A172 (cell line): ENCODE measurements around the gene SELENOO. TPM values are rescaled to one million over a fixed set of nuclear protein-coding genes. Genes with fewer than 3 reads are reported as not detected.

Experiments used
- DNase-seq: peaks from one replicate; pipeline ENCODE4 v3.0.0-alpha.2; 2015; ENCODE audit warnings: low spot score
- total RNA-seq: library from RNA; depleted of rRNA; stranded (reverse); fragments of >200 nt; shearing (Covaris generic); gene quantifications from 2 replicates; pipeline ENCODE4 v1.2.3, GENCODE V29; 2014

The SELENOO gene
- total RNA-seq, 1 experiment from 2014 or later: 8.0 TPM

DNA sequence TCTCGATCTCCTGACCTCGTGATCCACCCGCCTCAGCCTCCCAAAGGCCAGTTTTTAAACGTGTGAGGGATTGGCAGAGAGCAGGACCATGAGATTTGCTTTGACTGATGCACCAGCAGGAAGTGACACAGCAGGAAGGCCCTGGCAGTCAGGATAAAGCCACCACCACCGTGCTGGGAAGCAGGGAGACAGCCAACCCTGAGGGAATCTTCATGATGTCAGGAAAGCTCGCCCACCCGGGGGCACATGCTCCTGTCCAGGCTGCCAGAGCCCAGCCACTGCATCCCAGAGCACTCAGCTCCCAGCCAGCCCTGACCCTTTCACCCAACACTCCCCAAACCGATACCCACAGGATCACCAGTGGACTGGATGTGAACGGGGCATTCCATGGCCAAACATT, 37.9 kb downstream of the SELENOO start:
- DNase-seq: no peak

GRCh38 chr22:50242406-50242949, 41.7 kb downstream of the SELENOO start:
- no peak for DNase-seq

DNA sequence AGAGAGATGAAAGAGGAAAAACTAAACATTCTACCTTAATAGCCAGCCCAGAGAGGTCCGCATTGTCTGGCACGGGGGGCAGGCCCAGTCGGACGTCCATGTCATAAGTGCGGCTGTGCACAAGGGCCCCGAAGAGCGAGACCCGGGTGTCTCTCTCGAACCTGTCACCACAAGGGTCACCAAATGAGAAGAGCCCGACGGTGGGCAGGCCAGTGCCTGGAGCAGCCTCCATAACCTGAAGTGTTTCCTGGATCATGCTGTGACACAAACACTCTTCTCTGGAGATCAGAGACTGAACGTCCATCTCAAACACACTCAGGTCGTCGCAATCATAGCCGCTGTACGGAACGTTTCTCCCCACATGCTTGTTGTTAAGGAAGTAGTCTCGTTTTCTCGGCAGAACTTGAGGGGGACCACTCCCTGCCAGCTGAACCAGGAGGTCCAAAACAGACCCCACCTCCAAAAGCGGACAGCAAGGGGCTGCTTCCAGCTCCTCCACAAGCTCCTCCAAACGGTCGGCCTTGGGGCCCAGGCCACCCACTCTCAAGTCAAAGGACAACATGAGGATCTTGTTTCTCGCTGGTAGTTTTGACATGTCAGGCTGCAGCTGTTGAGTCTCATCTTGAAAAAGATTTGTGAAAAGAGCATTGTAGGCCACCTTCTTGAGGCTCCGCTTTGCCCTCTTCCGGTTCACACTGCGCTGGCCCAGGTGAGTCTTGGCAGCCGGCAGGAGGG, 43.0 kb downstream of the SELENOO start:
- DNase-seq: no peak

DNA sequence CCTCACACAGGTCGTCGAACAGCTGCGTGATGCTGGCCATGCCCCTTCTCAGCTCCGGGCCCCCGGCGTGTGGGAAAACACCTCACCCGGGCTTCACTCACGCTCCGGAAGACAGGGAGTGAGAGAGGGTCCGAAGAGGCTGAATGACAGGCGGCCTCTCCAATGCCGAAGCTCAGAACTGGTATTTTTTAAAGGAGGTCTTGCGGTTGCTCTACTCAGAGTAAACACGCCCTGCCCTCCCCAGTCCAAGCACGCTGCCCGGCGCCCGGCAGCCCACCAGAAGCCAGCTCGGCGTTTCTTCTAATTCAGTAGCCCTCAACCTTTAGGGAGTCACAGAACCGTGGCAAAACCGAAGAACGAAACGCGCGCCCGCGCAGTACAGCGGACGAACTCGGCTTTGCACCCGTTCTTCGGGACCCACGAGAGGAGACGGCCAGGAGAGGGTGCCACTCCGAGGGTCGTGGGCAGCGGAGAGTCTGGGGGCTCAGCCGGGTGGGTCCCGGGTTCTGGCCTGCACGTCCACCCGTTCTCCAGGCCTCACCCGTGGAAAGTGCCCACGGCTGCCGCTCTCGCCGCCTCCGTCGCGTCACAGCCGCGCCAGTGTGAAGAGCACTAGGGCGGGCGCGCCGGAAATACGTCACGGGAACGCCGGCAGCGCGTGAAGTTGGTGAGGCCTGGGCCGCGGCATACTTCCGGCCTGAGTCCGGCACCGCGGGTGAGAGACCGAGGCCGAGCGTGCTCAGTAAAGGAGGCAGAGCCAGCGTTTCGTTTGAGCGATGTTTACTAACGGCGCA, 43.8 kb downstream of the SELENOO start, which contains the start of gene TUBGCP6:
Gene TUBGCP6 (minus strand): TSS at position 604 of the 794 bp plus-strand sequence. CDS start 564 bp downstream, at position 40.
- DNase-seq: peak; percentile 68

- DNase-seq: no peak
These were observed 44.6 kb downstream of the SELENOO start for GRCh38 chr22:50245214-50246072.

GRCh38 chr22:50246242-50247175, 45.7 kb downstream of the SELENOO start:
- no peak for DNase-seq

- DNase-seq: no peak
These were observed 46.9 kb downstream of the SELENOO start for GRCh38 chr22:50247748-50248147.

- DNase-seq: no peak
These were observed 47.6 kb downstream of the SELENOO start for GRCh38 chr22:50248196-50249081.

DNA sequence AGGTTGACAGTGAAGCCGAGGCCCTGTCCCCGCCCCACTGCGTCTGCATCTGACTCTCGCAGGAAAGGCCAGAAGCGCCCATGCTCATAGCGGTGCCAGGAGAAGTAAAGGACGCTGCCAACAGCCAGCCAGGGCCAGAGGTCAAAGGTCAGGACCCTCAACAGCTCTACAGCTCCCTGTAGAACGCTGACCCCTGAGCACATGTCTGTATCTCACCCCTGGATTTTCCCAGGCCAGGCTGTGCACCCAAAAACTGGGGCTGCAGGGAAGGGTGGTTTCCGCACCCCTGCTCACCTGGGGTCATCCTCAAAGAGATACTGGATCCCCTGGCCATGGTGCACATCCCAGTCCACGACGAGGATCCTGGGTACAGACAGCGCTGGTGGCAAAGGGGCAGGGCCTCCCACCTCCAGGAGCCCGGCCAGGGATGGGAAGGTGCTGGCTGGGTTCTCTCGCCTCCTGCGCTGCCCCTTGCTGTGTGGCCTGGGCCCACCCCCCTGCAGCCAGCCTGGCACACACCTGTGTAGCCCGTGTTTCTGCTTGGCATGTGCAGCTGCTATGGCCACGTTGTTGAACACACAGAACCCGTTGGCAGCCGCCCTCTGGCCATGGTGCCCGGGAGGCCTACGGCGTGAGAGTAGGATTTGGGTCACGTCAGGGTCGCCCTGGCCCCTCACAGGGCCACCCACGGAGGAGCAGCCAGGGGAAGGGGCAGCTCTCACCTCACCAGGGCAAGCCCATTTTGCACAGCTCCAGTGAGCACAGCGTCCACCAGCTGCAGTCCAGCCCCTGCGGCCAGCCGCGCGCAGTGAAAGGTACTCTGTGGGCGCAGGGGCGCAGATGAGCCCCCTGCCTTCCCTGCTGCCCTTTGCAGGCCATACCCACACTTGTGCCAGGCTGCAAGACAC, 48.8 kb downstream of the SELENOO start:
- no peak for DNase-seq

DNA sequence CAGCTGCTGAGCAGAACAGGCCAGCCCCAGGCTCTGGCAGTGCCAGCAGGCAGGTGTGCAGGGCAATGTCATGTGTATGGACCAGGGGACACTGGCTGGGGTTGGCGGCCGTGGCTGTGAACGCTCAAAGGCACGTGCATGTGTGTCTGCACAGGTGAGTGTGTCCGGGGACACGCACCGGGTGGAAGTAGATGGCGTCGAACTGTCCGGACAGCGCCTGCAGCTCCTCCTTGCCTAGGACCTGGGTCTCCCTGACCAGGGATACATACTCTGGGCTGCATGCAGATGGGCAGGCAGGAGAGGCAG, 49.4 kb downstream of the SELENOO start:
- DNase-seq: no peak

GRCh38 chr22:50250555-50251476, 50.0 kb downstream of the SELENOO start, which contains the start of gene HDAC10:
TSS of gene HDAC10 (minus strand) at chr22:50251265. CDS start at chr22:50251032, 233 bp downstream.
- no peak for DNase-seq

DNA sequence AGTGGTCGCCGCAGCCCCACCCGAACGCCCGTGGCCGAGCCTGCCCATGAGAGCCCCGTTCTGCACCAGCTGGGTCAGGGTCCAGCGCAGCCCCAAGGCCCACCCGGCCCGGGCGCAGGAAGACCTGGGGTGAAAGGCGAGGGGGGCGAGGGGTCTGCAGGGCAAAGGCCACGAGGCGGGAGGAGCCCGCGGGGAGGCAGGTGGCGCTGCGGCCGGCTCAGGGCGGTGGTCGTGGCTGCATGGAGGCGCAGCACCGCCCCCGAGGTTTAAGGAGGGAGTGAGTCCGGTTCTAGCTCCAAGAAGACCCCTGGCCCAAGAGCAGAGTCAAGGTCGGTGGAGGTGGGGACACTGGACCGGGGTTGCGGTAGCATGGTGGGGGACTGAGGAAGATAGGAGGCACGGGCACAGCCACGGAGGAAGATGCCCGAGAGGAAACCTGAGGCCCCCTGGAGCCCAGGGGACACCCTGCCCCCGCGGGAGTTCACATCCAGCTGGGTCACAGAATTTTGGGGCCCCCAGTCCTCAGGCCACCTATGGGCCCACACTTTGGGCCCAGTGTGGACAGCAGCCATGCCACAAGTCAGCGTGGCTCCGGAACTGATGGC, 50.8 kb downstream of the SELENOO start:
- no peak for DNase-seq

GRCh38 chr22:50252082-50253045, 51.6 kb downstream of the SELENOO start:
- DNase-seq: no peak

DNA sequence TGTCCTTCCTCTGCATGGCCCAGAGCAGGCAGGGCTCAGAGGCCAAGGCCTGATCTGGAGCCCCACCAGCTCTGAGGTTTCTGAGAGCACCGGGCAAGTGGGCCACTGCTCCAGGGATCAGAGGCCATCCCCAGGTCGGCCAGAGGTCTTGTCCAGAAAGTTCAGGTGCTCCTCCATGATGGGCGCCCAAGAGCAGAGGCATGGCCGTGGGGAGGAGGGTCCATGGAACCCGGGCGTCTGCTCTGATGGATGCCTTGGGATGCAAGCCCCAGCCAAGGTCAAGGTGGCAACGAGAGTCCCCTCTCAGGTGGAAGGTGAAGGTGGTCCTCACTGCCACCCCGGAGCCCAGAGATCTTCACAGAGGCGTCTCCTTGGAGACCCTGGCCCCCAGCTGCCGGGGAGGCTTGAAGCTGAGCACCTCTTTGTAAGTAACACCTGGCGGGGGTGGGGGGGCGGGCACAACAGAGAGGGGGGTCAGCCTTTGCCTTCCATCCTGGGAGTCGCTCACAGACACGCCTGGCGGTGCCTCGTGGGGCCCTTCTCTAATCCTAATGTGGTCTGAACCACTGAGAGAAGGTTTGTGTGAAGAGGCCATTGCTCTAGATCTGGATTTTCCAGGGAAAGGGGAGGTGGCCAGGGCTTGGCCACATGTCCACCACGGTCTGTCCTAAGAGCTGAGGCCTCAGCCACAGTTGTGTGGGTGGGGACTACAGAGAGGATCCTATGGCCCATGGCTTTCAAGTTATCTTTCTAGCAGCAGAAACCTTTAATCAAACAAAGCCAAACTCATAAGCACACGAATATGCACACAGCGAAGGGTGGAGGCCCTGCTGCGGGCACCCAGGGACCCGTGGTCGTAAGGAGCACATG, 52.5 kb downstream of the SELENOO start:
- no peak for DNase-seq

DNA sequence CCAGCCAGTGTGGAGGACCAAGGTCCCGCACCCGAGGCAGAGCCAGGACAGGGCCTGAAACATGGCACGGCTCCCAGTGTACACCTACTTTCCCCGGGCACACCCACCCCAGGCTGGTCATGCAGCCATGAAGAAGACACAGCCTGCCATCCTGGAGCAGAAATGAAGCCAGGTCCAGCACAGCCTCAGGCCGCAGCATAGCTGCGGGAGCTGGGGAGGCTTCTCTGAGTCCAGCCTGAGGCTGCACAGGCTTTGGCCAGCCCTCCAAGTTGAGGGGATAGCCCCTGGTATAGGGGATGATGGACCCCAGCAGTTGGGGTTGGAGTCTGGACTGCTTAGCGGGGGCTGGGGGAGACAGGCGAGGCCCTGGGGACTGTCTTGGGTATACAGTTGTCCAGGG, 53.1 kb downstream of the SELENOO start:
- DNase-seq: no peak
